Osteocyte (in vitro differentiated cells): Measurements from ENCODE around the gene AGO3. TPM values are rescaled to one million over a fixed set of nuclear protein-coding genes. Genes with fewer than 3 reads are reported as not detected.

Source experiments
- DNase-seq: peaks from one replicate; pipeline ENCODE4 v3.0.0; 2021; ENCODE audit warnings: mixed read lengths; ENCODE audit not compliant: unreplicated experiment; ENCODE audit errors: extremely low spot score
- H3K27ac Mint-ChIP-seq: one replicate; pipeline ENCODE4 v1.8.0; 2021; ENCODE audit warnings: mild to moderate bottlenecking, mixed read lengths; ENCODE audit not compliant: unreplicated experiment
- H3K27me3 Mint-ChIP-seq: one replicate; pipeline ENCODE4 v1.8.0; 2021; ENCODE audit warnings: mixed read lengths; ENCODE audit not compliant: unreplicated experiment
- H3K36me3 Mint-ChIP-seq: one replicate; pipeline ENCODE4 v1.8.0; 2021; ENCODE audit warnings: mixed read lengths; ENCODE audit not compliant: unreplicated experiment
- H3K4me1 Mint-ChIP-seq: one replicate; pipeline ENCODE4 v1.8.0; 2021; ENCODE audit warnings: mixed read lengths; ENCODE audit not compliant: unreplicated experiment
- H3K4me3 Mint-ChIP-seq: one replicate; pipeline ENCODE4 v1.8.0; 2021; ENCODE audit warnings: mild to moderate bottlenecking, moderate library complexity, mixed read lengths; ENCODE audit not compliant: unreplicated experiment
- H3K9me3 Mint-ChIP-seq: one replicate; pipeline ENCODE4 v1.8.0; 2021; ENCODE audit warnings: mixed read lengths; ENCODE audit not compliant: unreplicated experiment
- total RNA-seq: library from RNA; stranded (reverse); gene quantifications from 2 replicates; pipeline ENCODE4 v1.2.1, GENCODE V29; 2021
- TF ChIP-seq, protein P1 (sequence below): fragments of 200-600 bp; sonication (generic); IDR thresholded peaks from 2 replicates; pipeline ENCODE4 v1.5.0; 2021; ENCODE audit warnings: antibody characterized with exemption, mild to moderate bottlenecking, moderate library complexity

AGO3 gene
- total RNA-seq, 1 donor from 2014 or later = 34.2 TPM

DNA sequence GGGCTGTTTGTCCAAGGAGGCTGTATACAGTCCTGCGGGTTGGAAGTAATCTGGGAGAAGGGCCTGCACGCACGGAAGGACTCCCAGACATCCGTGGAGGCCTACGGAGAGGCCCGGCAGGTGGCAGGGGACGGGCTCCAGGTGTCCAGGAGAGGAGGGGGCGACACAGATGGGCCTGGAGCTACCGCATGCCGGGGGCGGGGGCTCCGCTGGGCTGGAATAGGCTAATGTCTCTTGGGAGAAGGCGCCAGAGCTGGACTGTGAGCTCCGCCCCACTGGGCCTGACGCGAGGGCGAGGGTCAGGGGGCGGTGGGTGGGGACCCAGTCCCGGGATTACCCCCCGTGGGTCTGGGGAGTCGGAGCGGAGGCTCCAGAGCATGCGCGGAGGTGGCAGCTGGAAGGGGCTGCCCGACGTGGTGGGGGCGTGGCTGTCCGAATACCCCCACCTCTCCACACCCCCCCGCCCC, 47.2 kb upstream of the AGO3 start:
- Mint-ChIP-seq H3K27ac (peak overlapping the region; percentile 59), H3K36me3 (peaks cover 4% of the 10 kb centered on the region), H3K4me3 (peak overlapping the region; percentile 96), H3K9me3 (no peaks in the 10 kb centered on the region), H3K27me3 (no peaks in the 10 kb centered on the region), H3K4me1 (peaks cover 39% of the 10 kb centered on the region)
- TF ChIP-seq, protein P1, sequence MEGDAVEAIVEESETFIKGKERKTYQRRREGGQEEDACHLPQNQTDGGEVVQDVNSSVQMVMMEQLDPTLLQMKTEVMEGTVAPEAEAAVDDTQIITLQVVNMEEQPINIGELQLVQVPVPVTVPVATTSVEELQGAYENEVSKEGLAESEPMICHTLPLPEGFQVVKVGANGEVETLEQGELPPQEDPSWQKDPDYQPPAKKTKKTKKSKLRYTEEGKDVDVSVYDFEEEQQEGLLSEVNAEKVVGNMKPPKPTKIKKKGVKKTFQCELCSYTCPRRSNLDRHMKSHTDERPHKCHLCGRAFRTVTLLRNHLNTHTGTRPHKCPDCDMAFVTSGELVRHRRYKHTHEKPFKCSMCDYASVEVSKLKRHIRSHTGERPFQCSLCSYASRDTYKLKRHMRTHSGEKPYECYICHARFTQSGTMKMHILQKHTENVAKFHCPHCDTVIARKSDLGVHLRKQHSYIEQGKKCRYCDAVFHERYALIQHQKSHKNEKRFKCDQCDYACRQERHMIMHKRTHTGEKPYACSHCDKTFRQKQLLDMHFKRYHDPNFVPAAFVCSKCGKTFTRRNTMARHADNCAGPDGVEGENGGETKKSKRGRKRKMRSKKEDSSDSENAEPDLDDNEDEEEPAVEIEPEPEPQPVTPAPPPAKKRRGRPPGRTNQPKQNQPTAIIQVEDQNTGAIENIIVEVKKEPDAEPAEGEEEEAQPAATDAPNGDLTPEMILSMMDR = no peak
- DNase-seq = no peak

DNA sequence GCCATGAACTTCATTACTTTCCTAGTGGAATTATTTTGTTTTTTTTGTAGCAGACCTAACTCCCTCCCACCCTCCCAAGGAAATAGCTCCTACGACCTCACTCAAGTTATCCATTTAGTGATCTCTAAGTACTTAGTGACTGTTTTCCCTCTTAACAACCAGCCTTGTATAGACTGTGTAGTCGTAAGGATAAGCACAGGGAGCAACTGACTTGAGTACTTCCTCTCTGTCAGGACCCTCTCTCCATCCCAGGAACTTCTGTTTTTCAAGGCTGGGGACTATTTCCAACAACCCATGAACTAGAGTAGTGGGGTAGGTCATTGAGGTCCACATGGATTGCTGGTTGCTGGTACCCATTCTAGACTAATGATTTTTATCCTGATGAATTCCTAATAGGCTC, 46.0 kb upstream of the AGO3 start:
- H3K4me3 Mint-ChIP-seq = no peak overlapping the region
- peak overlapping the region; percentile 43 for H3K27ac Mint-ChIP-seq
- TF ChIP-seq, protein P1 = no peak
- no peak for DNase-seq
- H3K9me3 Mint-ChIP-seq = no peaks in the 10 kb centered on the region
- peaks cover 39% of the 10 kb centered on the region for H3K4me1 Mint-ChIP-seq
- H3K27me3 Mint-ChIP-seq = no peaks in the 10 kb centered on the region
- peaks cover 7% of the 10 kb centered on the region for H3K36me3 Mint-ChIP-seq

DNA sequence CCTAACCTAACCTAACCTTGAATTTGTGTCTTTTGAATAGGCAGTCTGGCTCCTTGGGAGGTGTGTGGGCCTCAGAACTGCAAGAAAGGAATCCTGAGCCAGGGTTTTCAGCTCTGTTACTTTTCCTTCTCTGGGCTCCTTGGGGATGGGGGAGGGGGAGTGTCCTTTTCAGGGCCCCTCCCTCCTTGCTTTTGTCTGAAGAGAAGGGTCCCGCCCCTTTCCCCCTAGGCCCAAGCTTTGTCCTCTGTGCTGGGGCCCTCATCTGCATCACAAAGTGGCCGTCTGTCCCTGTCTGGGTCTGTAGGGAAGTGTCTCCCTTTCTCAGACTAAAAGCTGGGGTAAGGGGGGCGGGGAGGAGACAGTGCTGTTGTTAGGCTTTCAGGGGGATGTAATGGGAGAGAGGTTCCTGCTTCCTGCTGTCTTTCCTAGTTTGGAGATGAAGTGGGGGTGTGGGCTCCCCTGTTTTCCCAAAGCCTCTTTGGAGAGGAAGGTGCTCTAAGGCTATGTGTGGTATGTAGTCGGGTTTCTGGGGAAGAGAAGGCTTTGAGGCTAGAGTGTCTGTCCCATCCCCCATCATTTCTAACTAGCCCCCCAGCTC, 44.8 kb upstream of the AGO3 start:
- no peaks in the 10 kb centered on the region for H3K27me3 Mint-ChIP-seq
- DNase-seq = no peak
- H3K27ac Mint-ChIP-seq = peak overlapping the region; percentile 27
- no peaks in the 10 kb centered on the region for H3K9me3 Mint-ChIP-seq
- peaks cover 39% of the 10 kb centered on the region for H3K4me1 Mint-ChIP-seq
- H3K4me3 Mint-ChIP-seq = peak overlapping the region; percentile 30
- peaks cover 12% of the 10 kb centered on the region for H3K36me3 Mint-ChIP-seq
- TF ChIP-seq, protein P1 = no peak

DNA sequence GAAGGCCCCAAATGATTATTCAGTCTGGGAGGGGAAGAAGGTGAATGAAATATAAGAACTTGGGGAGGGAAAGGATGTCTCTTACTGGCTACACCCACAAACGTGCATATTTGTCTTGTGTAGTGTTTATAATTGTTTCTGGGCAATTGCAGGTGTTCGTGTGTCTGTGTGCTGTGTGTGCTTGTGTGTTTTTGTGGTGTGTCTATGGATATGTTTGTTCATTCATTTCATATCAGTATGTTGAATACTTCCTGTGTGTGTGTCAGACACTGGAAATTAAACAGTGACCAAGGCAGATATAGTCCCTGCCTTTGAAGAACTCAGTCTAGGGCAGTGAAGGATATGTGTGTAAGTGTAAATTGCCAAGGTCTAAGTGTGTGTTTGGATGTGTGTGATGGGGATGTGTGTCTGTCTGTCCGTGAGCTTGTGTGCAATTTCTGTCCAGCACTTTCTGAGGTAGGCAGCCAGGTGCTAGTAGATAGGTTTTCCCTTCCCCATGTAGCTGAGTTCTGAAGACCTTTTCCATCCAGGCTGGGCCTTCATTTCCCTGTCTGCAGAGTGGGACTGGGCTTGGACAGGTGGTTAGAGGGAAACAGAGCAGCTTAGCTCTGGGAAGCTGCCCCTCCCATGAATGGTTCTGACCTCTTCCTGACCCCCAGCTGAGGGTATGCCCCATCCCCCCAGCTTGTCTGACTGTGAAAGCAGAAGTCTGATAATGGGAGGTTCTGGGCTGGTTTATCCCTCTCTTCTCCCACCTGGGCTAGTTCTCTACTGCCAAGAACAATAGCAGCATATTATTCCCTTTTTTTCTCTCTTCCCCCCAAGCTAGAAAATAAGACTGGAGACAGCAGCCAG, 44.1 kb upstream of the AGO3 start:
- Mint-ChIP-seq H3K27ac (no peak overlapping the region), H3K36me3 (peaks cover 13% of the 10 kb centered on the region), H3K27me3 (no peaks in the 10 kb centered on the region), H3K4me3 (no peak overlapping the region), H3K9me3 (no peaks in the 10 kb centered on the region), H3K4me1 (peaks cover 39% of the 10 kb centered on the region)
- no peak for DNase-seq
- TF ChIP-seq, protein P1 = no peak

DNA sequence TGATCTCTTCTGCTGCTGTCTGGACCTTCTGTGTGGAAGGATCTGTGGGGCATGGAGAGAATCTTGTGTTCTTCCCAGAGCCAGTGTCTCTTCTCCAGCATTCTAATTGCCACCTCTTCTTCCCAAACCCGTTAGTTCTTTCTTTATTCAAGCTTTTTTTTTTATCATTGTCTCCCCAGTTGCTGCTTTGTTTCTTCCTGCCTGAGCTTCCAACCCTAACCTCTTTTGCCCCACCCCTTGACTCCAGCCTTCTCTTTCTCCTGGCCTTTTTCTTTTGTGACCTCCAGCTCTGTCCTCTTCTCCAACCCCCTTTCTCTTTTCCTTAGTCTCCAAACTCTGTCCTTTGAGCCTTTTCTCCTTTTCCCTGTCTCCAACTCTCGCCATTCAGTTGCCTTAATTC, 43.4 kb upstream of the AGO3 start:
- peaks cover 35% of the 10 kb centered on the region for H3K4me1 Mint-ChIP-seq
- H3K4me3 Mint-ChIP-seq = no peak overlapping the region
- no peak overlapping the region for H3K27ac Mint-ChIP-seq
- no peaks in the 10 kb centered on the region for H3K9me3 Mint-ChIP-seq
- TF ChIP-seq, protein P1 = no peak
- H3K36me3 Mint-ChIP-seq = peaks cover 19% of the 10 kb centered on the region
- DNase-seq = no peak
- no peaks in the 10 kb centered on the region for H3K27me3 Mint-ChIP-seq
